Transverse colon (tissue), 4 donors: ENCODE data around the gene TTLL6. TPM values are rescaled to one million over a fixed set of nuclear protein-coding genes. Genes with fewer than 3 reads are reported as not detected.
A peak's percentile ranks its signal among the peaks of the same experiment; 100 is the strongest.
"Not testable (repeated sequence)": the region's sequence is repeated elsewhere in the genome, so short reads cannot be mapped to it uniquely, and the experiment has no call there.

Experiments used
- DNase-seq: peaks from one replicate; pipeline ENCODE4 v3.0.0-alpha.2; 2019
- H3K27ac ChIP-seq, 4 donors: fragments of 200-600 bp; sonication (generic); 2 replicates each; pipeline ENCODE4 v1.5.1; 2016 to 2018; ENCODE audit warnings: inconsistent platforms in 4 of 4
- H3K27me3 ChIP-seq: fragments of 200-600 bp; sonication (generic); 2 replicates; pipeline ENCODE4 v1.5.1; 2017; ENCODE audit warnings: inconsistent platforms
- H3K36me3 ChIP-seq, 4 donors: fragments of 200-600 bp; sonication (generic); 2 replicates each; pipeline ENCODE4 v1.5.1; 2017 to 2019; ENCODE audit warnings: inconsistent platforms in 4 of 4
- H3K4me1 ChIP-seq, 4 donors: fragments of 200-600 bp; sonication (generic); 2 replicates each; pipeline ENCODE4 v1.5.1; 2017 to 2020; ENCODE audit warnings: inconsistent platforms in 4 of 4
- H3K4me3 ChIP-seq, 4 donors: fragments of 200-600 bp; sonication (generic); 1 replicate in 1 of 4; 2 replicates in 3 of 4; pipeline versions ENCODE4 v1.5.1 to v1.6.1; 2017 to 2019; ENCODE audit warnings: inconsistent platforms in 4 of 4
- H3K9me3 ChIP-seq, 2 donors: fragments of 200-600 bp; sonication (generic); 2 replicates each; pipeline ENCODE4 v1.5.1; 2017 to 2019; ENCODE audit warnings: inconsistent platforms in 2 of 2
- EP300 ChIP-seq: sonication (generic); formaldehyde crosslinking; IDR thresholded peaks from one replicate; pipeline ENCODE4 v1.6.1; 2017; ENCODE audit warnings: antibody characterized with exemption, low read depth
- POLR2A ChIP-seq: fragments of 450-650 bp; IDR thresholded peaks from one replicate; pipeline ENCODE4 v1.6.1; 2016; ENCODE audit warnings: antibody characterized with exemption, mild to moderate bottlenecking, moderate library complexity
- POLR2AphosphoS5 ChIP-seq, 3 donors: sonication (generic); formaldehyde crosslinking; IDR thresholded peaks; one replicate each; pipeline ENCODE4 v1.6.1; 2016; ENCODE audit warnings: antibody characterized with exemption in 3 of 3
- WGBS, 2 donors: methylation state at CpG; one replicate each; pipeline ENCODE4 v1.1.5; 2018; ENCODE audit warnings: low coverage in 1 of 2; 5-methylcytosine and 5-hydroxymethylcytosine counted together
- in situ Hi-C, 4 donors: fragments of 200-750 bp; cut with MboI; loops; one replicate each; pipeline versions ENCODE4 v1.15.0 to v1.15.1; 2017; ENCODE audit warnings: low sequenced_read_pairs in 3 of 4, low pct_ligation_motif_present in 1 of 4, low pct_unique_long_range_greater_than_20kb in 1 of 4
- intact Hi-C: fragments of 100-400 bp; cut with DNase I; formaldehyde crosslinking; loops from one replicate; pipeline ENCODE4 v1.15.1; 2023; ENCODE audit warnings: low total_unique reads
- total RNA-seq, 4 donors: library from RNA; depleted of rRNA; stranded (reverse); fragments of >200 nt; gene quantifications; one replicate each; pipeline ENCODE4 v1.1.0, GENCODE V29; 2016
- TF ChIP-seq, protein P1 (sequence below), 5 experiments: fragments of 200-600 bp in 3 of 5; fragments of 450-650 bp in 2 of 5; sonication (generic) in 3 of 5; IDR thresholded peaks; 1 replicate in 2 of 5; 2 replicates in 3 of 5; pipeline ENCODE4 v1.5.1; 2016 to 2017; ENCODE audit warnings: antibody characterized with exemption in 5 of 5, inconsistent platforms in 3 of 5, mild to moderate bottlenecking in 2 of 5, moderate library complexity in 1 of 5

The TTLL6 gene
- total RNA-seq, 4 donors from 2014 or later: 4.9 to 24.9 (median 7.3) TPM

DNA sequence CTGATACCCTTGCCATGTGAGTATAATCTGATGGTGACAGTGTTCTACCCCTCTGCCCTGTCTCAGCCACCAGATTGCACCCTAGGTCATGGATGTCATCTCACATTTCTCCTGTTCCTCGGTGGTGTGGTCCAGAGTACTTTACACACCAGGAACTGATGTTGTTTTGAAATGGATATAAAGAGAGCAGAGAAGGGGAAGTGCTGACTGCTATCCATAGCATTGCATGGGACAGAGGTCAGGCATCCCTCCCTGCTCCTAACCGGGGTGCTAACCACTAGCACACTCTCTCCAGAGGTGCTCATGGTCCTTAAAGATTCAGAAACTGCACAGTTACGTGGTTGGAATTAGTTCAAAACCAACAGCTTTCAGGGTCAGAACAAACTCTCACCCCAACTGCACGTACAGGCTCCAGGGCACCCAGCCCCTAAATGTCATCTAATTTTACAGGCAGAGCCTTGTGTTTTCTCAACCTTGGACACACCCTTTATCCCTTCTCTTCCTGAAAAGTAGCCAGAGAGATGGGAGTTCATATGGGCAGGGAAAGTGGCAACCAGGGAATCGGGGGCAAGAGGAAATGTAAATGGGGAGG is 16.3 kb downstream of the TTLL6 start:
- no peak overlapping the region for H3K4me3 ChIP-seq
- intact Hi-C loops (no loop called here), in situ Hi-C loops (loop anchor here (5.0 to 10.0 kb wide), 3 partner anchors 74 to 82 kb away; no protein-coding TSS in a partner anchor)
- DNase-seq: no peak
- TF ChIP-seq POLR2A: no peak
- TF ChIP-seq, protein P1, sequence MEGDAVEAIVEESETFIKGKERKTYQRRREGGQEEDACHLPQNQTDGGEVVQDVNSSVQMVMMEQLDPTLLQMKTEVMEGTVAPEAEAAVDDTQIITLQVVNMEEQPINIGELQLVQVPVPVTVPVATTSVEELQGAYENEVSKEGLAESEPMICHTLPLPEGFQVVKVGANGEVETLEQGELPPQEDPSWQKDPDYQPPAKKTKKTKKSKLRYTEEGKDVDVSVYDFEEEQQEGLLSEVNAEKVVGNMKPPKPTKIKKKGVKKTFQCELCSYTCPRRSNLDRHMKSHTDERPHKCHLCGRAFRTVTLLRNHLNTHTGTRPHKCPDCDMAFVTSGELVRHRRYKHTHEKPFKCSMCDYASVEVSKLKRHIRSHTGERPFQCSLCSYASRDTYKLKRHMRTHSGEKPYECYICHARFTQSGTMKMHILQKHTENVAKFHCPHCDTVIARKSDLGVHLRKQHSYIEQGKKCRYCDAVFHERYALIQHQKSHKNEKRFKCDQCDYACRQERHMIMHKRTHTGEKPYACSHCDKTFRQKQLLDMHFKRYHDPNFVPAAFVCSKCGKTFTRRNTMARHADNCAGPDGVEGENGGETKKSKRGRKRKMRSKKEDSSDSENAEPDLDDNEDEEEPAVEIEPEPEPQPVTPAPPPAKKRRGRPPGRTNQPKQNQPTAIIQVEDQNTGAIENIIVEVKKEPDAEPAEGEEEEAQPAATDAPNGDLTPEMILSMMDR (IDR thresholded peaks at IDR 0.05): no peak
- no peak for TF ChIP-seq EP300
- no peak for TF ChIP-seq POLR2AphosphoS5 (IDR thresholded peaks at IDR 0.05)
- peaks cover 8 to 67% (median 54%) of the 10 kb centered on the region in 4 donors for H3K4me1 ChIP-seq
- WGBS, 2 donors: 25 to 29% methylated on average over 3 to 5 of the region's 5 CpGs
- H3K9me3 ChIP-seq: no peaks in the 10 kb centered on the region
- no peaks in the 10 kb centered on the region for H3K36me3 ChIP-seq
- no peaks in the 10 kb centered on the region for H3K27me3 ChIP-seq
- peak overlapping the region; percentile 44 to 77 (median 71) for H3K27ac ChIP-seq

DNA sequence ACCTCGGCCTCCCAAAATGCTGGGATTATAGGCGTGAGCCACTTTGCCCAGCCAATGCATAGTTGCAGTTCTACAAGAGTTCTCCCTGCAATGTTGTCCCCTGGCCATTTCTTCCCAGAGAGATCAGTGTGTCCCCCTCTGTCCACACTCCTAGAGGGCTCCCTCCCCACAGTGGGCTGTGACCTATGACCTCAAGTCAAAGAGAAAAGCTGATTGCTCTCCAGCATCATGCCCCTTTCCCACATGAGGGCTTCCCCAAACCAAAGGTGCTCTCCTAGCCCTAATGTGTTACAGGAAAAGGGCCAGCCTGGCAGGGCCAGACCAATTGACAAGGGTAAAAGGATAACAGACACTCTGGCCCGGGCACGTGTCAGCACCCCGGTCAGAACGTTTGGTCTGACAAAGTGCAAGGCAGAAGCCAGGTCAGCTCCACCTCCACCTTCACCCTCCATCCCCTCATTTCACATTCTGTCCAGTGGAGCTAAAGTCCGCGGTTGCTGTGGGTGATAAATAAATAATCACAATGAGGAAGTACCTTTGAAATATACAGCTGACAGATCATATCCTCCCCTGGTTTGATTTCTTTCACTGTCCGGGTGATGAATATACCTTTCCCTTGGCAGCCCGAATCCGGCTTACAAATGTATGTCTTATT is 17.8 kb downstream of the TTLL6 start:
- DNase-seq: no peak
- 36 to 47% methylated on average over 8 to 11 of the region's 11 CpGs for WGBS, 2 donors
- in situ Hi-C loops (loop anchor here (10.0 to 25.0 kb wide), 4 partner anchors 64 to 238 kb away; no protein-coding TSS in a partner anchor), intact Hi-C loops (no loop called here)
- H3K36me3 ChIP-seq: no peaks in the 10 kb centered on the region
- H3K4me3 ChIP-seq: no peak overlapping the region
- H3K4me1 ChIP-seq: peaks cover 12 to 70% (median 61%) of the 10 kb centered on the region in 4 donors
- peak overlapping the region in 3 of 4 donors; percentile 69 to 77 (median 73) for H3K27ac ChIP-seq
- H3K9me3 ChIP-seq: no peaks in the 10 kb centered on the region
- no peaks in the 10 kb centered on the region for H3K27me3 ChIP-seq
- TF ChIP-seq, protein P1 (IDR thresholded peaks at IDR 0.05): no peak
- TF ChIP-seq POLR2AphosphoS5 (IDR thresholded peaks at IDR 0.05) (peak in 1 of 3 donors; percentile 37), EP300 (no peak)

DNA sequence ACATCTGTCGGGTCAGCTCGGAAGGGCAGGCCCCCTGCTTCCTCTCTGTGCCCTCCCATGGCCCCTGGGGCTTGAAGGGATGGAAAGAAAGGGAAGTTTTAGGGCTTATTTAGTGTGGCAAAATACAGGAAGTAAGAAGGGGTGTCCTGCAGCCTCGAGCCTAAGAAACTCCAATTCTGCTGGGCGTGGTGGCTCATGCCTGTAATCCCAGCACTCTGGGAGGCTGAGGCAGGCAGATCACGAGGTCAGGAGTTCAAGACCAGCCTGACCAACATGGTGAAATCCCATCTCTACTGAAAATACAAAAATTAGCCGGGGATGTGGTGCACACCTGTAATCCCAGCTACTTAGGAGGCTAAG is 20.9 kb downstream of the TTLL6 start:
- WGBS, 2 donors: 36 to 80% methylated on average over 1 to 6 of the region's 6 CpGs
- peak overlapping the region; percentile 53 to 84 (median 68) for H3K27ac ChIP-seq
- peaks cover 4 to 62% (median 48%) of the 10 kb centered on the region in 4 donors for H3K4me1 ChIP-seq
- in situ Hi-C loops: loop anchor here (10.0 to 25.0 kb wide), 4 partner anchors 61 to 241 kb away; no protein-coding TSS in a partner anchor
- H3K27me3 ChIP-seq, H3K9me3 ChIP-seq, DNase-seq, intact Hi-C loops, H3K36me3 ChIP-seq, H3K4me3 ChIP-seq: not testable (repeated sequence)

GRCh38 chr17:48795444-48796162 is 21.4 kb downstream of the TTLL6 start:
- H3K36me3 ChIP-seq: no peaks in the 10 kb centered on the region
- H3K27ac ChIP-seq: peak overlapping the region; percentile 53 to 84 (median 68)
- DNase-seq: peak; percentile 45
- no peaks in the 10 kb centered on the region for H3K9me3 ChIP-seq
- H3K27me3 ChIP-seq: no peaks in the 10 kb centered on the region
- WGBS, 2 donors: 23 to 28% methylated on average over 10 of the region's 10 CpGs
- TF ChIP-seq POLR2AphosphoS5 (IDR thresholded peaks at IDR 0.05) (peak; percentile 2 to 54 (median 22)), EP300 (peak; percentile 12), POLR2A (no peak)
- TF ChIP-seq, protein P1 (IDR thresholded peaks at IDR 0.05): no peak
- H3K4me3 ChIP-seq: no peak overlapping the region
- in situ Hi-C loops (loop anchor here (10.0 to 25.0 kb wide), 4 partner anchors 61 to 242 kb away; no protein-coding TSS in a partner anchor), intact Hi-C loops (no loop called here)
- peaks cover 4 to 61% (median 44%) of the 10 kb centered on the region in 4 donors for H3K4me1 ChIP-seq
